OCI-LY3 (cell line): ENCODE data around the gene CD79B.
"Not testable (repeated sequence)": the region's sequence is repeated elsewhere in the genome, so short reads cannot be mapped to it uniquely, and the experiment has no call there.

Source experiments
- EZH2phosphoT487 ChIP-seq: fragments of 200-600 bp; shearing (Covaris generic); IDR thresholded peaks from 2 replicates; pipeline ENCODE4 v1.6.1; 2018; ENCODE audit warnings: antibody characterized with exemption, mixed run types, low read depth
- TF ChIP-seq, protein P1 (sequence below): fragments of 200-600, 300-600 bp; sonication (generic); IDR thresholded peaks from 2 replicates; pipeline ENCODE4 v1.5.1; 2014; ENCODE audit warnings: antibody characterized with exemption, low read length, low read depth

DNA sequence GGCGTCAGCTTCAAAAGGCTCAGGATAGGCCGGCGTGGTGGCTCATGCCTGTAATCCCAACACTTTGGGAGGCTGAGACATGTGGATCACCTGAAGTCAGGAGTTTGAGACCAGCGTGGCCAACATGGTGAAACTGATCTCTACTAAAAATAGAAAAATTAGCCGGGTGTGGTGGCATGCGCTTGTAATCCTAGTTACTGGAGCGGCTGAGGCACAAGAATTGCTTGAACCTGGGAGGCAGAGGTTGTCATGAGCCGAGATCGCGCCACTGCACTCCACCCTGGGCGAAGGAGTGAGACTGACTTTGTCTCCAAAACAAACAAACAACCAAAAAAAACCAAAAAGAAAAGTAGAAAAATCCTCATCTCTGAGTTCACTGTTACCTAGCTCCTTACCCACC, 47.0 kb downstream of the CD79B start:
- TF ChIP-seq, protein P1, sequence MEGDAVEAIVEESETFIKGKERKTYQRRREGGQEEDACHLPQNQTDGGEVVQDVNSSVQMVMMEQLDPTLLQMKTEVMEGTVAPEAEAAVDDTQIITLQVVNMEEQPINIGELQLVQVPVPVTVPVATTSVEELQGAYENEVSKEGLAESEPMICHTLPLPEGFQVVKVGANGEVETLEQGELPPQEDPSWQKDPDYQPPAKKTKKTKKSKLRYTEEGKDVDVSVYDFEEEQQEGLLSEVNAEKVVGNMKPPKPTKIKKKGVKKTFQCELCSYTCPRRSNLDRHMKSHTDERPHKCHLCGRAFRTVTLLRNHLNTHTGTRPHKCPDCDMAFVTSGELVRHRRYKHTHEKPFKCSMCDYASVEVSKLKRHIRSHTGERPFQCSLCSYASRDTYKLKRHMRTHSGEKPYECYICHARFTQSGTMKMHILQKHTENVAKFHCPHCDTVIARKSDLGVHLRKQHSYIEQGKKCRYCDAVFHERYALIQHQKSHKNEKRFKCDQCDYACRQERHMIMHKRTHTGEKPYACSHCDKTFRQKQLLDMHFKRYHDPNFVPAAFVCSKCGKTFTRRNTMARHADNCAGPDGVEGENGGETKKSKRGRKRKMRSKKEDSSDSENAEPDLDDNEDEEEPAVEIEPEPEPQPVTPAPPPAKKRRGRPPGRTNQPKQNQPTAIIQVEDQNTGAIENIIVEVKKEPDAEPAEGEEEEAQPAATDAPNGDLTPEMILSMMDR: not testable (repeated sequence)
- not testable (repeated sequence) for TF ChIP-seq EZH2phosphoT487
